Upper lobe of right lung (tissue), 1 donor: Measurements from ENCODE around the gene GRM1. TPM values are rescaled to one million over a fixed set of nuclear protein-coding genes. Genes with fewer than 3 reads are reported as not detected.
A peak's percentile ranks its signal among the peaks of the same experiment; 100 is the strongest.

Experiments used
- ATAC-seq: fragments of 200-7000 bp; cut with Tn5 transposase; one replicate; pipeline ENCODE4 v1.9.1; 2020; ENCODE audit warnings: mild to moderate bottlenecking, moderate library complexity
- DNase-seq: peaks from one replicate; pipeline ENCODE4 v3.0.0-alpha.2; 2020
- H3K27ac ChIP-seq: fragments of 200-600 bp; one replicate; pipeline ENCODE4 v1.8.0; 2022
- H3K27me3 ChIP-seq: fragments of 200-600 bp; one replicate; pipeline ENCODE4 v1.8.0; 2022; ENCODE audit warnings: mild to moderate bottlenecking
- H3K36me3 ChIP-seq: fragments of 200-600 bp; one replicate; pipeline ENCODE4 v1.8.0; 2022
- H3K4me1 ChIP-seq: fragments of 200-600 bp; one replicate; pipeline ENCODE4 v1.8.0; 2022
- H3K4me3 ChIP-seq: fragments of 200-600 bp; one replicate; pipeline ENCODE4 v1.8.0; 2022; ENCODE audit warnings: mild to moderate bottlenecking
- H3K9me3 ChIP-seq: fragments of 200-600 bp; one replicate; pipeline ENCODE4 v1.8.0; 2022
- CTCF ChIP-seq: fragments of 200-600 bp; IDR thresholded peaks from one replicate; pipeline ENCODE4 v1.8.0; 2022; ENCODE audit warnings: antibody characterized with exemption
- intact Hi-C: fragments of 100-400 bp; cut with DNase I; formaldehyde crosslinking; loops from one replicate; pipeline ENCODE4 v1.11.0; 2022
- total RNA-seq: library from RNA; stranded (reverse); fragmentation: NEBNext Ultra II Directional; extraction: Animal tissue kit (Norgen Biotek cat#: 25700); gene quantifications from one replicate; pipeline ENCODE4 v1.2.1, GENCODE V29; 2021
- donor health status: DM: no; HTN: yes; CAD: no; lungs with severe emphysema.

The GRM1 gene
- total RNA-seq, 1 donor from 2014 or later = 0.09 TPM

- no peak for TF ChIP-seq CTCF
- Histone ChIP-seq H3K4me3 (no peak overlapping the region), H3K4me1 (no peaks in the 10 kb centered on the region), H3K27ac (no peak overlapping the region), H3K9me3 (no peaks in the 10 kb centered on the region), H3K27me3 (no peaks in the 10 kb centered on the region), H3K36me3 (no peaks in the 10 kb centered on the region)
- intact Hi-C loops = no loop called here
- no peak for DNase-seq
- no peak for ATAC-seq
These were observed 373.6 kb downstream of the GRM1 start for GRCh38 chr6:146402476-146402875.

GRCh38 chr6:146408583-146408982, 379.7 kb downstream of the GRM1 start:
- DNase-seq (no peak), ATAC-seq (no peak)
- no peaks in the 10 kb centered on the region for H3K4me1 ChIP-seq
- H3K9me3 ChIP-seq = no peaks in the 10 kb centered on the region
- no peaks in the 10 kb centered on the region for H3K27me3 ChIP-seq
- no peak overlapping the region for H3K27ac ChIP-seq
- intact Hi-C loops = no loop called here
- no peak overlapping the region for H3K4me3 ChIP-seq
- no peaks in the 10 kb centered on the region for H3K36me3 ChIP-seq
- TF ChIP-seq CTCF = no peak

GRCh38 chr6:146410851-146411595, 382.2 kb downstream of the GRM1 start:
- DNase-seq = no peak
- Histone ChIP-seq H3K4me1 (no peaks in the 10 kb centered on the region), H3K36me3 (no peaks in the 10 kb centered on the region), H3K27ac (no peak overlapping the region), H3K27me3 (no peaks in the 10 kb centered on the region), H3K4me3 (no peak overlapping the region), H3K9me3 (no peaks in the 10 kb centered on the region)
- no peak for TF ChIP-seq CTCF
- intact Hi-C loops = no loop called here
- ATAC-seq = peak; percentile 83

- H3K4me3 ChIP-seq = no peak overlapping the region
- no peak for TF ChIP-seq CTCF
- no peak for ATAC-seq
- H3K27me3 ChIP-seq = no peaks in the 10 kb centered on the region
- no peak for DNase-seq
- no peak overlapping the region for H3K27ac ChIP-seq
- H3K4me1 ChIP-seq = no peaks in the 10 kb centered on the region
- no peaks in the 10 kb centered on the region for H3K9me3 ChIP-seq
- intact Hi-C loops = no loop called here
- H3K36me3 ChIP-seq = no peaks in the 10 kb centered on the region
These were observed 390.7 kb downstream of the GRM1 start for GRCh38 chr6:146419576-146419975.

GRCh38 chr6:146420255-146420654, 391.4 kb downstream of the GRM1 start:
- Histone ChIP-seq H3K27ac (no peak overlapping the region), H3K9me3 (no peaks in the 10 kb centered on the region), H3K27me3 (no peaks in the 10 kb centered on the region), H3K36me3 (no peaks in the 10 kb centered on the region), H3K4me1 (no peaks in the 10 kb centered on the region), H3K4me3 (no peak overlapping the region)
- DNase-seq (no peak), ATAC-seq (no peak)
- intact Hi-C loops = no loop called here
- TF ChIP-seq CTCF = no peak
